ENCODE measurements around the gene LRPAP1. TPM values are rescaled to one million over a fixed set of nuclear protein-coding genes. Genes with fewer than 3 reads are reported as not detected.

The LRPAP1 gene
- total and polyA plus RNA-seq, 9 donors: 74.3 to 179 (median 135) TPM

- no peak for TF ChIP-seq EP300 (IDR thresholded peaks at IDR 0.05)
- no peak for TF ChIP-seq CTCF (IDR thresholded peaks at IDR 0.05)
- no peak for TF ChIP-seq POLR2A (IDR thresholded peaks at IDR 0.05)
- Histone ChIP-seq H3K27me3 (no peaks in the 10 kb centered on the region), H3K27ac (no peak overlapping the region), H3K4me3 (no peak overlapping the region), H3K4me1 (ENCODE audit: insufficient read depth) (no peaks in the 10 kb centered on the region), H3K9me3 (no peaks in the 10 kb centered on the region), H3K36me3 (no peaks in the 10 kb centered on the region)
- WGBS, 3 donors: 93 to 96% (median 95%) methylated on average over 17 of the region's 17 CpGs
- intact Hi-C loops (cut with DNase I): no loop called here
- no peak for DNase-seq
Observed at GRCh38 chr4:3500111-3500510, 32.1 kb downstream of the LRPAP1 start.

DNA sequence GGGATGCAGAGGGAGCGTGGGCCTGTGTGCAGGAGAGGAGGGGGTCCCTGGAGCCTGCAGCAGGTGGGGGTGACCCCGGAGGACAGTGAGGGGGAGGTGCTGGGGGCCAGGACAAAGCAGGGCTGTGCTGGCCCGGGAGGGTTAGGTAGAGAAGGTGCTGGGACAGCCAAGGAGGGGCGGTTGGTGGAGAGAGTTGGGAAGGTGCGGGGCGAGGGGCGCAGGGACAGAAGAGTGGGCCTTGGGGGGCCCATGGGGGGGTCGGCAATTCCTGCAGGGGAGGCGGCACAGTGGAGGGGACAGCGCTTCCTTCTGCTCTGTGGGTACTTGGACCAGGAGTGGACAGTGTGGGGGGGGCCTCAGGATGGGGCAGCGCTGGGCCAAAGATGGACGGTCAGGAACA, 32.5 kb downstream of the LRPAP1 start:
- no peaks in the 10 kb centered on the region for H3K36me3 ChIP-seq
- no peaks in the 10 kb centered on the region for H3K4me1 ChIP-seq (ENCODE audit: insufficient read depth)
- no peak for DNase-seq
- H3K27ac ChIP-seq: no peak overlapping the region
- no peak overlapping the region for H3K4me3 ChIP-seq
- no peaks in the 10 kb centered on the region for H3K27me3 ChIP-seq
- no peaks in the 10 kb centered on the region for H3K9me3 ChIP-seq
- intact Hi-C loops (cut with DNase I): no loop called here
- TF ChIP-seq EP300 (IDR thresholded peaks at IDR 0.05): no peak
- TF ChIP-seq CTCF (IDR thresholded peaks at IDR 0.05): no peak
- TF ChIP-seq POLR2A (IDR thresholded peaks at IDR 0.05): no peak
- 88 to 92% (median 89%) methylated on average over 12 of the region's 12 CpGs for WGBS, 3 donors

DNA sequence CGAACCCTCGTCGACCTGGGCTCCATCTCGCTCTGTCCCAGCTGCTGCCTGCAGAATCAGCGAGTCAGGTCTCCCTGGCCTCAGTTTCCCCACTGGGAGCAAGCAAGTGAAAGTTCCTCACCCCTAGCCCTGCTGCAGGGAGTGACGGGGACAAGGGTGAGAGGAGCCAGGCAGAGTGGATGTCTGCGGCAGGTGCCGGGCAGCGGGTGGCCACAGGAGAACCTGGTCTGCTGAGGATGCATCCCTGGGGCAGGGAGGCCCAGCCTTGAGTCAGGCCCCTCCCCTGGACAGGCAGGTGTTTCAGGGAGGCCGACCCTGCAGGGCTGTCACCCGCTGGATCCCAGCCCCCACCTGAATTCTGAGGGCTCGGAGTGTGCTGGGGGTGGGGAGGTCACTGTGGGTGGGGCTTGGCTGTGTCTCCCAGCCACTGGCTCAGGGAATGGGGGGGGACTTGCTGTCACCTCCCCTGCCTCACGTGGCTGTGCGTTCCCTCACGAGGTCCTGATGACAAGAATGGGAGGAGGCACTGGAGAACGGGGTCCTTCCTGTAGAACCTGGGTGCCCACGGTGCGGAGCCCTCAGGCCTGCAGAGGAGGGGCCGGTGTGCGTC, 33.2 kb downstream of the LRPAP1 start:
- no peaks in the 10 kb centered on the region for H3K9me3 ChIP-seq

GRCh38 chr4:3498407-3498806, 33.8 kb downstream of the LRPAP1 start:
- Histone ChIP-seq H3K4me3 (no peak overlapping the region), H3K27ac (no peak overlapping the region), H3K4me1 (ENCODE audit: insufficient read depth) (no peaks in the 10 kb centered on the region), H3K36me3 (no peaks in the 10 kb centered on the region), H3K27me3 (no peaks in the 10 kb centered on the region), H3K9me3 (no peaks in the 10 kb centered on the region)
- intact Hi-C loops (cut with DNase I): no loop called here
- TF ChIP-seq POLR2A (IDR thresholded peaks at IDR 0.05): no peak
- TF ChIP-seq CTCF (IDR thresholded peaks at IDR 0.05): no peak
- no peak for TF ChIP-seq EP300 (IDR thresholded peaks at IDR 0.05)
- WGBS, 3 donors: 66 to 74% (median 66%) methylated on average over 10 to 11 of the region's 11 CpGs
- no peak for DNase-seq

More for the DNA sequence above, 33.2 kb downstream of the LRPAP1 start:
- Histone ChIP-seq H3K4me1 (ENCODE audit: insufficient read depth) (no peaks in the 10 kb centered on the region), H3K27me3 (no peaks in the 10 kb centered on the region), H3K36me3 (no peaks in the 10 kb centered on the region), H3K4me3 (no peak overlapping the region), H3K27ac (no peak overlapping the region)
- no peak for DNase-seq
- 84 to 90% (median 89%) methylated on average over 18 to 20 of the region's 20 CpGs for WGBS, 3 donors
- intact Hi-C loops (cut with DNase I): no loop called here
- TF ChIP-seq EP300 (IDR thresholded peaks at IDR 0.05) (no peak), CTCF (IDR thresholded peaks at IDR 0.05) (no peak), POLR2A (IDR thresholded peaks at IDR 0.05) (no peak)

Measured in ovary (tissue), 9 donors.